Common myeloid progenitor, CD34-positive (primary cell): Measurements from ENCODE around the gene FBXW11.
A peak's percentile ranks its signal among the peaks of the same experiment; 100 is the strongest.

Experiments used
- CTCF ChIA-PET: fragments of 350-600 bp; sonication (Branson Sonifier 250); formaldehyde crosslinking; loops from one replicate; lab custom pipeline; 2021; ENCODE audit warnings: antibody characterized with exemption; lab: Charles Lee
- POLR2A ChIA-PET: fragments of 350-600 bp; sonication (Branson Sonifier 250); formaldehyde crosslinking; loops from one replicate; lab custom pipeline; 2021; ENCODE audit warnings: antibody characterized with exemption; lab: Charles Lee
- DNase-seq, 3 donors: peaks; one replicate each; pipeline versions ENCODE4 v3.0.0 to v3.0.0-alpha.2; 2013
- H3K27ac ChIP-seq, 2 experiments: 1 replicate in 1 of 2; 2 replicates in 1 of 2; pipeline ENCODE4 v1.7.0; 2013; ENCODE audit warnings: inconsistent platforms in 2 of 2, low read length in 2 of 2, mild to moderate bottlenecking in 2 of 2, low read depth in 1 of 2, moderate library complexity in 1 of 2; ENCODE audit not compliant: severe bottlenecking in 2 of 2, insufficient read depth in 1 of 2, poor library complexity in 1 of 2
- H3K27me3 ChIP-seq, 5 experiments: replicated peaks in 2 of 5; 1 replicate in 3 of 5; 2 replicates in 2 of 5; pipeline versions ENCODE4 v1.6.1 to v1.7.0; 2013; ENCODE audit warnings: low read length in 4 of 5, mild to moderate bottlenecking in 2 of 5, moderate library complexity in 2 of 5, inconsistent platforms in 1 of 5; ENCODE audit not compliant: insufficient read depth in 5 of 5, control insufficient read depth in 4 of 5
- H3K36me3 ChIP-seq, 4 experiments: 1 replicate in 2 of 4; 2 replicates in 2 of 4; pipeline versions ENCODE4 v1.6.1 to v1.7.0; 2013; ENCODE audit warnings: low read length in 3 of 4, control low read depth in 1 of 4, mild to moderate bottlenecking in 1 of 4; ENCODE audit not compliant: control insufficient read depth in 4 of 4, insufficient read depth in 4 of 4
- H3K4me1 ChIP-seq, 4 experiments: 1 replicate in 3 of 4; 2 replicates in 1 of 4; pipeline versions ENCODE4 v1.6.1 to v1.7.1; 2013; ENCODE audit warnings: low read length in 3 of 4, mild to moderate bottlenecking in 3 of 4, control low read depth in 1 of 4, inconsistent platforms in 1 of 4, moderate library complexity in 1 of 4; ENCODE audit not compliant: control insufficient read depth in 4 of 4, insufficient read depth in 4 of 4; ENCODE audit errors: control extremely low read depth in 1 of 4
- H3K4me3 ChIP-seq, 7 experiments: 1 replicate in 4 of 7; 2 replicates in 3 of 7; pipeline versions ENCODE4 v1.5.1 to v1.7.0; 2013; ENCODE audit warnings: mild to moderate bottlenecking in 7 of 7, low read length in 6 of 7, moderate library complexity in 6 of 7, inconsistent platforms in 2 of 7, low read depth in 2 of 7, control low read depth in 1 of 7; ENCODE audit not compliant: insufficient read depth in 4 of 7, control insufficient read depth in 1 of 7; ENCODE audit errors: extremely low read depth in 1 of 7
- H3K9me3 ChIP-seq, 5 experiments: 1 replicate in 4 of 5; 2 replicates in 1 of 5; pipeline versions ENCODE4 v1.6.1 to v1.7.1; 2013; ENCODE audit warnings: low read length in 4 of 5, mild to moderate bottlenecking in 2 of 5, inconsistent platforms in 1 of 5, low read depth in 1 of 5, moderate library complexity in 1 of 5; ENCODE audit not compliant: control insufficient read depth in 4 of 5, insufficient read depth in 2 of 5; ENCODE audit errors: control extremely low read depth in 1 of 5
- WGBS: methylation state at CpG from one replicate; pipeline ENCODE4 v1.1.5; 2013; ENCODE audit not compliant: insufficient coverage; 5-methylcytosine and 5-hydroxymethylcytosine counted together

Gene FBXW11

GRCh38 chr5:171849585-171850323 lies 156.7 kb downstream of the FBXW11 start:
- ChIA-PET CTCF (interaction anchor here (0.9 to 2.4 kb wide), 9 partner anchors 9 to 431 kb away, joined by 3 to 12 read pairs (median 4); partner anchors contain the start of gene FGF18), POLR2A (no interaction called here)
- Histone ChIP-seq H3K36me3 (no peaks in the 10 kb centered on the region), H3K27ac (no peak overlapping the region), H3K27me3 (no peaks in the 10 kb centered on the region), H3K4me1 (peaks cover 0 to 60% (median 38%) of the 10 kb centered on the region in 4 experiments), H3K9me3 (no peaks in the 10 kb centered on the region), H3K4me3 (no peak overlapping the region)
- DNase-seq, result no peak
- 99% methylated on average over 9 of the region's 14 CpGs for WGBS

DNA sequence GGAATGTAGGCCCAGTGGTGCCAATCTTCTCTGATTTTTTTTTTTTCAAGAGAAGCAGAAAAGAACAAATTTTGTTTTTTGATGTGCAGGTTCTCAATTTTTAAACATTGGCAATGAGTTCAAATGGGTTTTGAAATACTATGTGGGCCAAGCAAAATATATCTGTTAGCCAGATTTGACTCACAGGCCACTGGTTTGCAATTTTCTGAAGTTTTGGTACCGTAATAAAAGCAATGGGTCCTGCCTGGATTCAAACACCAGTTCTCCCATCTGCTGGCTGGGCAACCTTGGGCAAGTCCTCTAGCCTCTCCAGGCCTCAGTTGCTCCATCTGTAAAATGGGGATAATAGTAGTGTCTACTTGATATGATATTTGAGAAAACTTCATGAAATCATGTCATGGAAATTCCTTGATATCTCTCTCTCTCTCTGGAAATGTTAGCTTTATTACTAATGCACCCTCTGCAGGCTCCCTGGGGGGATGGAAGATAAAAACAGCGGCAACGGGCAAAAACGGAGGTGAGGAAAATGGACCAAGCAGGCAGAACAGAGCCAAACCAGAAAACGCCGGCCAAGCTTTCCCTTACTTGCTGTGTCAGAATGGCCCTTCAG lies 157.4 kb downstream of the FBXW11 start:
- Histone ChIP-seq H3K27ac (no peak overlapping the region), H3K36me3 (no peaks in the 10 kb centered on the region), H3K4me1 (peaks cover 0 to 57% (median 36%) of the 10 kb centered on the region in 4 experiments), H3K9me3 (no peaks in the 10 kb centered on the region), H3K4me3 (no peak overlapping the region), H3K27me3 (no peaks in the 10 kb centered on the region)
- 98% methylated on average over 6 of the region's 6 CpGs for WGBS
- CTCF ChIA-PET, result interaction anchor here (0.6 to 2.4 kb wide), 8 partner anchors 9 to 430 kb away, joined by 3 to 12 read pairs (median 4); partner anchors contain the start of gene FGF18
- DNase-seq, result peak in 1 of 3 donors; percentile 28
- POLR2A ChIA-PET, result no interaction called here

DNA sequence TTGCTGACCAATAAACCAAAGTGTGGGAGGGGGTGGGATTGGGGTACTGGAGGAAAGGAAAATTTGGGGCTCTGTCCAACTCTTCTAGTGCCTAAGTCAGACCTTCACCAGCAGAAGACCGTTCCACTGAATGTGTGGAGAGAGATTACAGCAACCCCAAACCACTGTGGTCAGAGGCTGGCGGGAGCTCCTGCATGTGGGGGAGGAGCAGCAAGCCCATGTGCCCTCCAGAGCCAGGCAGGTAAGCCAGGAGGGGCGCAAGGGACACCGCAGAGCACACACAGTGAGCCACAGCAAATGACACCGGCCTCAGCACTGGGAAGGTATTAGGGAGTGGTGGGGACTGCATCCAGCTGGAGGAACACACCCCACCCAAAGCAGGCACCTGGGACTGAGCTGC lies 158.0 kb downstream of the FBXW11 start:
- Histone ChIP-seq H3K27me3 (no peaks in the 10 kb centered on the region), H3K4me3 (no peak overlapping the region), H3K36me3 (no peaks in the 10 kb centered on the region), H3K27ac (no peak overlapping the region), H3K9me3 (no peaks in the 10 kb centered on the region), H3K4me1 (peaks cover 0 to 57% (median 36%) of the 10 kb centered on the region in 4 experiments)
- 3% methylated on average over 3 of the region's 5 CpGs for WGBS
- peak; percentile 62 to 93 (median 90) for DNase-seq
- ChIA-PET POLR2A (interaction anchor here (0.6 kb wide), 1 partner anchor 440 kb away, joined by 3 read pairs; no protein-coding TSS in a partner anchor), CTCF (interaction anchor here (1.1 to 2.4 kb wide), 4 partner anchors 9 to 429 kb away, joined by 3 to 12 read pairs (median 5); partner anchors contain the start of gene FGF18)

DNA sequence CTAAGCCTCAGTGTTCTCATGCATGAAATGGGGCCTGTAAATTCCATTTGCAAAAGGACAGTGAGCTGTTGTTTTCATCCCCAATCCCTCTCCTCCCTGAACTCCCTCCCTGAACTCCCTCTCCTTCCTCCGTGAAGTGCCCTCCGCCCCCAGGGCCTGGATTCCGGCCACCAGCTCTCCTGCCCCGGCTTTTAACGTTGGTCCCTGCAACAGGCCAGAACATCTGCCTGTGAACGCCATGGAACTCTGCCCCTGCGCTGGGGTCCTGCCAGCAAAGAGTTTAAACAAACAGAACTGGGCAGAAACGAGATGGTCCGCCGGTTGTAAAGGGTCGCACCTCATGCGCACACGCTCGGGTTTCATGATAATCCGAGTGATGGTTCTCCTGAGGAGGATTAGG lies 158.4 kb downstream of the FBXW11 start:
- POLR2A ChIA-PET, result interaction anchor here (0.6 kb wide), 1 partner anchor 440 kb away, joined by 3 read pairs; no protein-coding TSS in a partner anchor
- WGBS, result 85% methylated on average over 15 of the region's 15 CpGs
- peaks cover 0 to 60% (median 39%) of the 10 kb centered on the region in 4 experiments for H3K4me1 ChIP-seq
- no peak for DNase-seq
- no peaks in the 10 kb centered on the region for H3K36me3 ChIP-seq
- no peak overlapping the region for H3K4me3 ChIP-seq
- H3K27me3 ChIP-seq, result no peaks in the 10 kb centered on the region
- H3K27ac ChIP-seq, result no peak overlapping the region
- H3K9me3 ChIP-seq, result no peaks in the 10 kb centered on the region
- CTCF ChIA-PET, result interaction anchor here (1.1 to 2.4 kb wide), 4 partner anchors 8 to 429 kb away, joined by 3 to 12 read pairs (median 5); partner anchors contain the start of gene FGF18

DNA sequence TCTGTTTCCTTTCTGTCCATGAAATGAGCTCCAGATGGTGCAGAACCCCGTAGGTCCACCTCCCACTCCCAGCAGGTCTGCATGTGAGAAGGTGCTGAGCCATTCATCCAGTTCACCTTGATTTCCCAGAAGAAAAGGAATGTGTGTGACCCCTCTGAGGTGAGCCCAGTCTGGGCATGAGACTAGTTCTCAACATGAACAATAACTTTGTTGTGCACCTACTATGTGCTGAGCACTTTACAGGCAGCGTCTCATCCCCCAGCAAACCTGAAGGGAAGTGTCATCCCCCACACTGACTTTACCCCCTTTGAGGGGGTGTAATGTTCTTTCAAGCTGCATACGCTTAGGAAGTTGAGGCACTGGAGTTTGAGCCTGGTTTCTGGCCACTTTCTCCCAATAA lies 159.4 kb downstream of the FBXW11 start:
- Histone ChIP-seq H3K4me1 (peaks cover 0 to 62% (median 41%) of the 10 kb centered on the region in 4 experiments), H3K9me3 (no peaks in the 10 kb centered on the region), H3K27ac (no peak overlapping the region), H3K36me3 (no peaks in the 10 kb centered on the region), H3K4me3 (no peak overlapping the region), H3K27me3 (no peaks in the 10 kb centered on the region)
- DNase-seq, result no peak
- WGBS, result 100% methylated on average over 2 of the region's 3 CpGs
- POLR2A ChIA-PET, result no interaction called here
- CTCF ChIA-PET, result interaction anchor here (1.5 kb wide), 1 partner anchor 64 kb away, joined by 3 read pairs; no protein-coding TSS in a partner anchor

- Histone ChIP-seq H3K4me1 (peaks cover 0 to 65% (median 47%) of the 10 kb centered on the region in 4 experiments), H3K36me3 (no peaks in the 10 kb centered on the region), H3K27ac (no peak overlapping the region), H3K9me3 (no peaks in the 10 kb centered on the region), H3K27me3 (no peaks in the 10 kb centered on the region), H3K4me3 (no peak overlapping the region)
- WGBS, result 91% methylated on average over 7 of the region's 10 CpGs
- no peak for DNase-seq
- ChIA-PET CTCF (interaction anchor here (0.7 to 1.5 kb wide), 2 partner anchors 12 to 65 kb away, joined by 3 read pairs; no protein-coding TSS in a partner anchor), POLR2A (no interaction called here)
These were observed 160.1 kb downstream of the FBXW11 start for GRCh38 chr5:171846323-171846722.
